HEK293 (cell line): Measurements from ENCODE around the gene SNX21.

Experiments used
- CTCF ChIA-PET: fragments of 350-600 bp; formaldehyde crosslinking; extraction: SDS; loops from one replicate; lab custom pipeline; 2021; ENCODE audit warnings: antibody characterized with exemption; lab: Yijun Ruan, JAX
- POLR2A ChIA-PET: fragments of 300-600 bp; formaldehyde crosslinking; extraction: SDS; loops from one replicate; lab custom pipeline; 2020; ENCODE audit warnings: antibody characterized with exemption, inconsistent platforms; lab: Yijun Ruan, JAX
- H3K27ac ChIP-seq: fragments of 200-500 bp; sonication (Bioruptor generic); 2 replicates; pipeline ENCODE4 v1.5.1; 2014; ENCODE audit warnings: low read depth, low read length, control low read depth, inconsistent platforms; ENCODE audit errors: extremely low read depth
- H3K36me3 ChIP-seq, 2 experiments: fragments of 200-500 bp in 1 of 2; sonication (Bioruptor generic) in 1 of 2; 1 replicate in 1 of 2; 2 replicates in 1 of 2; pipeline ENCODE4 v1.5.1; 2014 to 2017; ENCODE audit warnings: inconsistent platforms in 2 of 2, low read length in 2 of 2; ENCODE audit not compliant: control insufficient read depth in 2 of 2, insufficient read depth in 1 of 2
- H3K4me1 ChIP-seq: fragments of 200-500 bp; sonication (Bioruptor generic); 2 replicates; pipeline ENCODE4 v1.5.1; 2014; ENCODE audit warnings: mild to moderate bottlenecking, low read length, inconsistent platforms; ENCODE audit not compliant: control insufficient read depth, insufficient read depth
- H3K4me3 ChIP-seq: 2 replicates; pipeline ENCODE4 v1.5.1; 2011; ENCODE audit warnings: low read depth, mild to moderate bottlenecking, control low read depth, low read length, moderate library complexity
- H3K9me3 ChIP-seq: fragments of 200-500 bp; sonication (Bioruptor generic); 2 replicates; pipeline ENCODE4 v1.5.1; 2014; ENCODE audit warnings: low read depth, low read length, inconsistent platforms; ENCODE audit not compliant: control insufficient read depth, insufficient read depth
- KLF9 ChIP-seq: fragments of 450-650 bp; formaldehyde crosslinking; IDR thresholded peaks from 2 replicates; pipeline ENCODE4 v1.5.1; 2016; ENCODE audit warnings: missing biosample characterization, missing genetic modification characterization, low read depth
- SALL2 ChIP-seq: fragments of 450-650 bp; formaldehyde crosslinking; IDR thresholded peaks from 2 replicates; pipeline ENCODE4 v1.5.0; 2017; ENCODE audit warnings: missing biosample characterization, mild to moderate bottlenecking, missing genetic modification characterization, borderline replicate concordance
- ZBTB48 ChIP-seq: fragments of 450-650 bp; formaldehyde crosslinking; IDR thresholded peaks from 2 replicates; pipeline ENCODE4 v1.5.1; 2016; ENCODE audit warnings: missing biosample characterization, missing genetic modification characterization
- ZBTB49 ChIP-seq: fragments of 450-650 bp; formaldehyde crosslinking; IDR thresholded peaks from 2 replicates; pipeline ENCODE4 v1.5.1; 2016; ENCODE audit warnings: missing biosample characterization, missing genetic modification characterization, low read depth
- ZNF133 ChIP-seq: fragments of 450-650 bp; formaldehyde crosslinking; IDR thresholded peaks from 2 replicates; pipeline ENCODE4 v1.5.1; 2016; ENCODE audit warnings: missing biosample characterization, missing genetic modification characterization
- ZNF140 ChIP-seq: fragments of 450-650 bp; formaldehyde crosslinking; IDR thresholded peaks from 2 replicates; pipeline ENCODE4 v1.5.1; 2016; ENCODE audit warnings: missing biosample characterization, missing genetic modification characterization
- ZNF157 ChIP-seq: fragments of 450-650 bp; formaldehyde crosslinking; IDR thresholded peaks from 2 replicates; pipeline ENCODE4 v1.5.1; 2016; ENCODE audit warnings: missing biosample characterization, missing genetic modification characterization
- ZNF26 ChIP-seq: fragments of 450-650 bp; formaldehyde crosslinking; IDR thresholded peaks from 2 replicates; pipeline ENCODE4 v1.5.1; 2016; ENCODE audit warnings: missing biosample characterization, missing genetic modification characterization
- ZNF48 ChIP-seq: fragments of 450-650 bp; formaldehyde crosslinking; IDR thresholded peaks from 2 replicates; pipeline ENCODE4 v1.5.1; 2016; ENCODE audit warnings: missing biosample characterization, missing genetic modification characterization
- ZNF521 ChIP-seq: fragments of 450-650 bp; formaldehyde crosslinking; IDR thresholded peaks from 2 replicates; pipeline ENCODE4 v1.5.1; 2017; ENCODE audit warnings: missing biosample characterization, mild to moderate bottlenecking, missing genetic modification characterization
- ZNF549 ChIP-seq: fragments of 450-650 bp; IDR thresholded peaks from 2 replicates; pipeline ENCODE4 v1.5.1; 2018; ENCODE audit warnings: missing biosample characterization, missing genetic modification characterization, mild to moderate bottlenecking, inconsistent platforms, moderate library complexity
- ZNF555 ChIP-seq: fragments of 450-650 bp; formaldehyde crosslinking; conservative IDR thresholded peaks from 2 replicates; pipeline ENCODE4 v1.5.1; 2017; ENCODE audit warnings: missing biosample characterization, mild to moderate bottlenecking, missing genetic modification characterization, inconsistent platforms
- ZNF560 ChIP-seq: fragments of 450-650 bp; formaldehyde crosslinking; IDR thresholded peaks from 2 replicates; pipeline ENCODE4 v1.5.1; 2017; ENCODE audit warnings: missing biosample characterization, missing genetic modification characterization, borderline replicate concordance
- ZNF585B ChIP-seq: fragments of 450-650 bp; formaldehyde crosslinking; IDR thresholded peaks from 2 replicates; pipeline ENCODE4 v1.5.1; 2016; ENCODE audit warnings: missing biosample characterization, missing genetic modification characterization
- ZNF670 ChIP-seq: fragments of 450-650 bp; formaldehyde crosslinking; IDR thresholded peaks from 2 replicates; pipeline ENCODE4 v1.5.1; 2016; ENCODE audit warnings: missing biosample characterization, missing genetic modification characterization, low read depth
- ZNF677 ChIP-seq: fragments of 450-650 bp; IDR thresholded peaks from 2 replicates; pipeline ENCODE4 v1.5.0; 2018; ENCODE audit warnings: missing biosample characterization, mild to moderate bottlenecking, missing genetic modification characterization, moderate library complexity
- ZNF785 ChIP-seq: fragments of 450-650 bp; formaldehyde crosslinking; IDR thresholded peaks from 2 replicates; pipeline ENCODE4 v1.5.1; 2016; ENCODE audit warnings: missing biosample characterization, missing genetic modification characterization
- TF ChIP-seq, protein P1 (sequence below): fragments of 450-650 bp; formaldehyde crosslinking; IDR thresholded peaks from 2 replicates; pipeline ENCODE4 v1.5.1; 2016; ENCODE audit warnings: missing biosample characterization, missing genetic modification characterization
- TF ChIP-seq, protein P2 (sequence below): fragments of 450-650 bp; formaldehyde crosslinking; IDR thresholded peaks from 2 replicates; pipeline ENCODE4 v1.5.1; 2016; ENCODE audit warnings: missing biosample characterization, missing genetic modification characterization
- TF ChIP-seq, protein P3 (sequence below): fragments of 450-650 bp; formaldehyde crosslinking; IDR thresholded peaks from 2 replicates; pipeline ENCODE4 v1.5.1; 2016; ENCODE audit warnings: missing biosample characterization, missing genetic modification characterization

Gene SNX21

DNA sequence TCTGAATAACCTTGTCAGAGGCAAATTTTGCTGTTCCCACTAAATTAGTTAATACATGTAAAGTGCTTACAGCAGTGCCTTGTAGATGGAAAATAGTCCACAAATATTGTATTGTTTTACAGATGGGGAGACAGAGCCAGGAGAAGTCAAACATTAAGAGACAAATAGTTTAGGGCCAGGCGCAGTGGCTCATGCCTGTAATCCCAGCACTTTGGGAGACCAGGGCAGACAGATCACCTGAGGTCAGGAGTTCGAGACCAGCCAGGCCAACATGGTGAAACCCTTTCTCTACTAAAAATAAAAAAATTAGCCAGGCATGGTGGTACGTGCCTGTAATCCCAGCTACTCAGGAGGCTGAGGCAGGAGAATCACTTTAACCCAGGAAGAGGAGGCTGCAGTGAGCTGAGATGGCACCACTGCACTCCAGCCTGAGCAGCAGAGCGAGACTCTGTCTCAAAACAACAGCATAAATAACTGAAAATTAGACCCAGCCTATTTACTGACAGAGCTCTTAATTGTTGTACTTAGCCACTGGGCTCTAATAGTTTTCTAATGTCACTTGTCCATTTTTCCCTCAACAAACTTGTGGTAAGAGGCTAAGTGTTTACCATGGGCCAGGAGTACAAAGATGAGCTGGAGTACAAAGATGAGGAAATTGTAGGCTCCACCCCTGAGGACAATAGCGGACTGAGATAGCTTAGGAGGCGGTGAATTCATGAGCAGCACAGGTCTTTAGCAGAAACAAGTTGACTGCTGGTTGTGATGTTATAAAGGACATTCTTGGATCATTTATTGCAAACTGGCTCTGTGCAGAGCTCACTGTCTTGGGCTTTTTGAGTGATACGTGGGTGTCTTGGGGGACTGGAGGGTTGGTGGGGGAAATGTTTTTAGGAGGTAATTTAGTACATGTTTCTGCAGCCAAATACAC, 30.2 kb downstream of the SNX21 start:
- no peaks in the 10 kb centered on the region; a peak in 1 of 3 replicates for H3K36me3 ChIP-seq
- no peak overlapping the region for H3K27ac ChIP-seq
- CTCF ChIA-PET, result no interaction called here
- H3K9me3 ChIP-seq, result no peaks in the 10 kb centered on the region
- no peak overlapping the region for H3K4me3 ChIP-seq
- TF ChIP-seq ZBTB48 (no peak), ZNF48 (tag by site-specific recombination) (no peak), ZNF133 (tag by site-specific recombination) (no peak), ZNF26 (tag by site-specific recombination) (no peak), ZNF670 (tag by site-specific recombination) (no peak), SALL2 (tag by site-specific recombination) (no peak), ZNF677 (tag by site-specific recombination) (no peak), ZNF549 (tag by site-specific recombination) (no peak), ZNF560 (tag by site-specific recombination) (no peak), ZBTB49 (tag by site-specific recombination) (no peak)
- POLR2A ChIA-PET, result interaction anchor here (0.8 kb wide), 1 partner anchor 17 kb away, joined by 3 read pairs; the partner anchor contains the start of gene ZSWIM1
- peaks cover 5% of the 10 kb centered on the region for H3K4me1 ChIP-seq

DNA sequence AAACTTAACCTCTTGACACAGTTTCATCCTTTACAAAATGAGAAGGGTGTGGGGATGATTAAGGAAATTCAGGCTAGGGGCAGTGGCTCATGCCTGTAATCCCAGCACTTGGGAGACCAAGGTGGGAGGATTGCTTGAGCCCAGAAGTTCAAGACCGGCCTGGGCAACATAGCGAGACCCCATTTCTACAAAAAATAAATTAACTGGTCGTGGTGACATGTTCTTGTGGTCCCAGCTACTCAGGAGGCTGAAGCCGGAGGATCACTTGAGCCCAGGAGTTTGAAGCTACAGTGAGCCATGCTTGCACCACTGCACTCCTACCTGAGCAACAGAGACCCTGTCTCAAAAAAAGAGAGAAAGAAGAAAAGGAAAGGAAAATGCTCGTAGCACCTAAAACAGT, 32.9 kb downstream of the SNX21 start:
- H3K36me3 ChIP-seq, result no peaks in the 10 kb centered on the region; a peak in 1 of 3 replicates
- H3K4me1 ChIP-seq, result no peaks in the 10 kb centered on the region; the same call in 1 of the 2 replicates
- no peak overlapping the region for H3K27ac ChIP-seq
- no peaks in the 10 kb centered on the region for H3K9me3 ChIP-seq
- ChIA-PET CTCF (no interaction called here), POLR2A (interaction anchor here (0.7 kb wide), 3 partner anchors 62 to 326 kb away, joined by 3 to 6 read pairs (median 5); no protein-coding TSS in a partner anchor)
- H3K4me3 ChIP-seq, result no peak overlapping the region
- TF ChIP-seq ZNF585B (no peak), ZBTB48 (no peak), ZNF555 (tag by site-specific recombination) (no peak), ZNF140 (no peak), ZNF521 (no peak), ZNF157 (tag by site-specific recombination) (no peak), KLF9 (tag by site-specific recombination) (no peak), ZNF785 (tag by site-specific recombination) (no peak)
- TF ChIP-seq, protein P1, sequence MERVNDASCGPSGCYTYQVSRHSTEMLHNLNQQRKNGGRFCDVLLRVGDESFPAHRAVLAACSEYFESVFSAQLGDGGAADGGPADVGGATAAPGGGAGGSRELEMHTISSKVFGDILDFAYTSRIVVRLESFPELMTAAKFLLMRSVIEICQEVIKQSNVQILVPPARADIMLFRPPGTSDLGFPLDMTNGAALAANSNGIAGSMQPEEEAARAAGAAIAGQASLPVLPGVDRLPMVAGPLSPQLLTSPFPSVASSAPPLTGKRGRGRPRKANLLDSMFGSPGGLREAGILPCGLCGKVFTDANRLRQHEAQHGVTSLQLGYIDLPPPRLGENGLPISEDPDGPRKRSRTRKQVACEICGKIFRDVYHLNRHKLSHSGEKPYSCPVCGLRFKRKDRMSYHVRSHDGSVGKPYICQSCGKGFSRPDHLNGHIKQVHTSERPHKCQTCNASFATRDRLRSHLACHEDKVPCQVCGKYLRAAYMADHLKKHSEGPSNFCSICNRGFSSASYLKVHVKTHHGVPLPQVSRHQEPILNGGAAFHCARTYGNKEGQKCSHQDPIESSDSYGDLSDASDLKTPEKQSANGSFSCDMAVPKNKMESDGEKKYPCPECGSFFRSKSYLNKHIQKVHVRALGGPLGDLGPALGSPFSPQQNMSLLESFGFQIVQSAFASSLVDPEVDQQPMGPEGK (tag by site-specific recombination), result no peak
- TF ChIP-seq, protein P2, sequence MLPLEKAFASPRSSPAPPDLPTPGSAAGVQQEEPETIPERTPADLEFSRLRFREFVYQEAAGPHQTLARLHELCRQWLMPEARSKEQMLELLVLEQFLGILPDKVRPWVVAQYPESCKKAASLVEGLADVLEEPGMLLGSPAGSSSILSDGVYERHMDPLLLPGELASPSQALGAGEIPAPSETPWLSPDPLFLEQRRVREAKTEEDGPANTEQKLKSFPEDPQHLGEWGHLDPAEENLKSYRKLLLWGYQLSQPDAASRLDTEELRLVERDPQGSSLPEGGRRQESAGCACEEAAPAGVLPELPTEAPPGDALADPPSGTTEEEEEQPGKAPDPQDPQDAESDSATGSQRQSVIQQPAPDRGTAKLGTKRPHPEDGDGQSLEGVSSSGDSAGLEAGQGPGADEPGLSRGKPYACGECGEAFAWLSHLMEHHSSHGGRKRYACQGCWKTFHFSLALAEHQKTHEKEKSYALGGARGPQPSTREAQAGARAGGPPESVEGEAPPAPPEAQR (tag by site-specific recombination), result no peak
- TF ChIP-seq, protein P3, sequence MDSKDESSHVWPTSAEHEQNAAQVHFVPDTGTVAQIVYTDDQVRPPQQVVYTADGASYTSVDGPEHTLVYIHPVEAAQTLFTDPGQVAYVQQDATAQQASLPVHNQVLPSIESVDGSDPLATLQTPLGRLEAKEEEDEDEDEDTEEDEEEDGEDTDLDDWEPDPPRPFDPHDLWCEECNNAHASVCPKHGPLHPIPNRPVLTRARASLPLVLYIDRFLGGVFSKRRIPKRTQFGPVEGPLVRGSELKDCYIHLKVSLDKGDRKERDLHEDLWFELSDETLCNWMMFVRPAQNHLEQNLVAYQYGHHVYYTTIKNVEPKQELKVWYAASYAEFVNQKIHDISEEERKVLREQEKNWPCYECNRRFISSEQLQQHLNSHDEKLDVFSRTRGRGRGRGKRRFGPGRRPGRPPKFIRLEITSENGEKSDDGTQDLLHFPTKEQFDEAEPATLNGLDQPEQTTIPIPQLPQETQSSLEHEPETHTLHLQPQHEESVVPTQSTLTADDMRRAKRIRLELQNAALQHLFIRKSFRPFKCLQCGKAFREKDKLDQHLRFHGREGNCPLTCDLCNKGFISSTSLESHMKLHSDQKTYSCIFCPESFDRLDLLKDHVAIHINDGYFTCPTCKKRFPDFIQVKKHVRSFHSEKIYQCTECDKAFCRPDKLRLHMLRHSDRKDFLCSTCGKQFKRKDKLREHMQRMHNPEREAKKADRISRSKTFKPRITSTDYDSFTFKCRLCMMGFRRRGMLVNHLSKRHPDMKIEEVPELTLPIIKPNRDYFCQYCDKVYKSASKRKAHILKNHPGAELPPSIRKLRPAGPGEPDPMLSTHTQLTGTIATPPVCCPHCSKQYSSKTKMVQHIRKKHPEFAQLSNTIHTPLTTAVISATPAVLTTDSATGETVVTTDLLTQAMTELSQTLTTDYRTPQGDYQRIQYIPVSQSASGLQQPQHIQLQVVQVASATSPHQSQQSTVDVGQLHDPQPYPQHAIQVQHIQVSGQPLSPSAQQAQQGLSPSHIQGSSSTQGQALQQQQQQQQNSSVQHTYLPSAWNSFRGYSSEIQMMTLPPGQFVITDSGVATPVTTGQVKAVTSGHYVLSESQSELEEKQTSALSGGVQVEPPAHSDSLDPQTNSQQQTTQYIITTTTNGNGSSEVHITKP (tag by site-specific recombination), result no peak
